ENCODE results near the gene CIAO2B. TPM values are rescaled to one million over a fixed set of nuclear protein-coding genes. Genes with fewer than 3 reads are reported as not detected.

The CIAO2B gene
- 100 to 1,000 TPM in 1 of 2 donors, 10 to 100 TPM in 1; 75.3 to 118 TPM for total RNA-seq

DNA sequence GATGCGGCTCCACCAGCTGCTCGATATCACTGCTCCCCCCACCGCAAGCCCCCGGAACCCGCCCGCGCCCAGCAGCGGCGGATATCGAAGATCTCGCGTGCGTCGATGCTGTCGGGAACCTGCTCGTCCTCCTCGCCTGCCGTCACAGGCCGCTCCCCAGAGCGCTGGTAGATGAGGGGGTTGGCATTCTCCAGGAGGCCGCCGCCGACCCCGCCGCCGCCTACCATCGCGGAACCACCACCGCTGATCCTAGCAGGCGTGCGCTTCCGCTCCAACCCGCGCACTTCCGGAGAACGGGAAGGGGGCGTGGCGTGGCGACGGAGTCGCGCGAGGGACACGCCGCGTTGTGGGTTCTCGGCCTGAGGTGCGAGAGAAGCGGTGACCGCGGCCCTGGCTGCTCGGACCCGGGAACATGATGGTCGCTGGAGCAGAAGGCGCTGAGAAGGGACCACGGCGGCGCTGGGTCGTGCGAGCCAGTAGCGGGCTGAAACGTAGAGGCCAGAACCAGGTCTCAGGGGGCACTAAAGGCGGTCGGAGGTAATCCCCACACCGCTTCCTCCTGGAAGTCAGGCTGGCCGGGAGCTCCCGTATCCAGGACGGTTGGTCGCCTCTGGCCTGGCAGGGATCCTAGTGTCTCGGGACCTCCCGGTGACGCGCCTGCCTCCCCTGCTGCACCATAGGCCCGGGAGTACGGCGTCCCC, at the start of gene CIAO2B:
Gene CIAO2B, minus strand, starts transcription at position 265 of the 701 bp plus-strand sequence. Its CDS starts 38 bp downstream, at position 227.
- peaks cover 0 to 50% of the 10 kb centered on the region in 2 donors for H3K4me1 ChIP-seq
- H3K4me3 ChIP-seq, result peak within 1 kb of the TSS; percentile 89 to 94
- H3K27me3 ChIP-seq, result no peaks in the 10 kb centered on the region
- H3K9me3 ChIP-seq, result no peaks in the 10 kb centered on the region
- peaks cover 11% of the 10 kb centered on the region for H3K36me3 ChIP-seq
- TF ChIP-seq, protein P1, sequence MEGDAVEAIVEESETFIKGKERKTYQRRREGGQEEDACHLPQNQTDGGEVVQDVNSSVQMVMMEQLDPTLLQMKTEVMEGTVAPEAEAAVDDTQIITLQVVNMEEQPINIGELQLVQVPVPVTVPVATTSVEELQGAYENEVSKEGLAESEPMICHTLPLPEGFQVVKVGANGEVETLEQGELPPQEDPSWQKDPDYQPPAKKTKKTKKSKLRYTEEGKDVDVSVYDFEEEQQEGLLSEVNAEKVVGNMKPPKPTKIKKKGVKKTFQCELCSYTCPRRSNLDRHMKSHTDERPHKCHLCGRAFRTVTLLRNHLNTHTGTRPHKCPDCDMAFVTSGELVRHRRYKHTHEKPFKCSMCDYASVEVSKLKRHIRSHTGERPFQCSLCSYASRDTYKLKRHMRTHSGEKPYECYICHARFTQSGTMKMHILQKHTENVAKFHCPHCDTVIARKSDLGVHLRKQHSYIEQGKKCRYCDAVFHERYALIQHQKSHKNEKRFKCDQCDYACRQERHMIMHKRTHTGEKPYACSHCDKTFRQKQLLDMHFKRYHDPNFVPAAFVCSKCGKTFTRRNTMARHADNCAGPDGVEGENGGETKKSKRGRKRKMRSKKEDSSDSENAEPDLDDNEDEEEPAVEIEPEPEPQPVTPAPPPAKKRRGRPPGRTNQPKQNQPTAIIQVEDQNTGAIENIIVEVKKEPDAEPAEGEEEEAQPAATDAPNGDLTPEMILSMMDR (IDR thresholded peaks at IDR 0.05), result no peak
- peak; percentile 92 for DNase-seq (ENCODE audit: low spot score)
- peak within 1 kb of the TSS; percentile 92 to 97 for H3K27ac ChIP-seq

DNA sequence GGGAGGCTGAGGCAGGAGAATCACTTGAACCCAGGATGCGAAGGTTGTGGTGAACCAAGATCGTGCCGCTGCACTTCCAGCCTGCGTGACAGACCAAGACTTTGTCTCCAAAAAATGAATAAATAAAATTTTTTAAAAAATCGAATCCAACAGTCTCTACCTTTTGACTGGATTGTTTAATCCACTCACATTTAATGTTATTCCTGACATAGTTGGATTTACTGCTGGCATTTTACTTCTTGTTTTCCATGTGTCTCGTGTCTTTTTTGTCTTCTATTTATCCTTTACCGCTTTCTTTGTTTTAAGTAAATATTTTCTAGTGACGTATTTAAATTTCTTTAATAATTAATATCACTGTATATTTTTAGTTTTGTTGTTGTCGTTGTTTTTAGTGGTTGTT, 48.8 kb upstream of the CIAO2B start:
- TF ChIP-seq, protein P1 (IDR thresholded peaks at IDR 0.05), result no peak
- Histone ChIP-seq H3K4me1 (no peaks in the 10 kb centered on the region), H3K27ac (no peak overlapping the region), H3K9me3 (no peaks in the 10 kb centered on the region), H3K36me3 (no peaks in the 10 kb centered on the region), H3K4me3 (no peak overlapping the region), H3K27me3 (no peaks in the 10 kb centered on the region)
- no peak for DNase-seq (ENCODE audit: low spot score)

DNA sequence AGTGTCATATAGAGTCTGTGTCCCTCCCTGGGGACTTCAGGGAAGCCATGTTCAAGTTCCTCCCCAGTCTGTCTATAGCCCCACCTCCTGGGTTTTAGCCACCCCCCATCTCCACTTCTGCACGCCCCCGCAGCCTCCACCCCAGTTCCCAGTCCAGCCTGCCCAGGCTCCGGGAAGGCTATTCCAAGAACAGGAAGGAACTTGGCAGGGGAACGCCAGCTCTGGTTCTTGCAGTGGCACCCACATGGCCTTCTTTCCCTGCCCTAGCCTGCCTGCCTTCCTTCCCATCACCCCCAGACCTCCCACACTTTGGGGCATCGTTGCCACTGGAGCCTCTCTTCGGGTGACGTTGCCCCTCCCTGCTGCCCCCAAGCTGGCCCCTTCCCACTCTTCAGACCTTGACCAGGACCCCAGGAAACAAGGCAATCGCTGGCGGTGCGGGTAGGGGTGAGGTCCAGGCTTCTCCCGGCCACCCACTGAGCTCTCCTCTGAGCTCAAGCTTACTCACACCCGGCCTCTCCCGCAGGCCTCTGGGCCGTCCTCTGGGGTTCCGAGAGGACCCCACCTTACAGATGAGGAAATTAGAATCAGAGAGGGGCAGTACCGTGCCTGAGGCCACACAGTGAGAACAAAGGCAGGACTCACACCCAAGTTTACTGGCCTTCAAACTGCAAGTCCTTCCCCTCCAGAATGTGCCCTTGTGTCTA, 45.0 kb upstream of the CIAO2B start:
- H3K27ac ChIP-seq, result no peak overlapping the region

DNA sequence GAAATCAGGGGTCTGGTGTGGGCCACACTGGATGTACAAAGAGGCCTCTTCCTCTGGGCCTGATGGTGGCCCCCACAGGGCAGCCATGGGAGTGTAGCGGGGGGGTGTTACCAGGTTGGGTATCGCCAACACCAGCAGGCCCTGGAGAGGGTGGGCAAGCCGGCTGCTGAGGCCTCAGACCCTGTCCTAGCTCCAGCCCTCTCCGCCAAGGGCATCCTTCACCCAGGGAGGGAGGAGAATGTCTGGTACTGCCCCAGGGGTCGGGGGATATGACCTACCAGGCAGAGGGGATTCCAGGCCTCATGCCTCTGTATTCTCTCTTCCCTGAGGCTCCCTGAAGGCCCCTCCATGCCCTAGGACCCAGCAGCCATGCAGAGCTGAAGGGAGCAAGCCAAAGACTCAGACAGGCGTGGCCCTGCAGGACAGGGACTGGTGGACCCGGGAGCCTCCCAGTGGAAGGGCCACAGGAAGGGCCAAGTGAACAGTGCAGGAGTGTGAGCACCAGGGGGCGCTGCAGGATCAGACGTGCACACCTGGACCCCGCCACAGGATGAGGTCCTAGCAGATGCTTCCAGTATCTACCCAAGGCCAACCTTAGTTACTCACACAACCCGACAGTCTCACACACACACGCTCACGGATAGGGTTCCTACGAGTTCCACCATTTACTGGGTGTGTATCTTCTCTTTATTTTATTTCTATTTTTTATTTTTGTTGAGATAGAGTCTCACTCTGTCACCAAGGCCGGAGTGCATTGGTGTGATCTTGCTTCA, 43.3 kb upstream of the CIAO2B start:
- TF ChIP-seq, protein P1 (IDR thresholded peaks at IDR 0.05), result peak; percentile 87 to 97
- Histone ChIP-seq H3K27me3 (no peaks in the 10 kb centered on the region), H3K4me1 (no peaks in the 10 kb centered on the region), H3K36me3 (no peaks in the 10 kb centered on the region), H3K27ac (no peak overlapping the region), H3K4me3 (no peak overlapping the region), H3K9me3 (no peaks in the 10 kb centered on the region)
- peak; percentile 93 for DNase-seq (ENCODE audit: low spot score)

More for the DNA sequence above, 45.0 kb upstream of the CIAO2B start:
- Histone ChIP-seq H3K27me3 (no peaks in the 10 kb centered on the region), H3K9me3 (no peaks in the 10 kb centered on the region), H3K4me1 (no peaks in the 10 kb centered on the region), H3K4me3 (no peak overlapping the region), H3K36me3 (no peaks in the 10 kb centered on the region)
- DNase-seq (ENCODE audit: low spot score), result peak; percentile 64
- TF ChIP-seq, protein P1 (IDR thresholded peaks at IDR 0.05), result no peak

DNA sequence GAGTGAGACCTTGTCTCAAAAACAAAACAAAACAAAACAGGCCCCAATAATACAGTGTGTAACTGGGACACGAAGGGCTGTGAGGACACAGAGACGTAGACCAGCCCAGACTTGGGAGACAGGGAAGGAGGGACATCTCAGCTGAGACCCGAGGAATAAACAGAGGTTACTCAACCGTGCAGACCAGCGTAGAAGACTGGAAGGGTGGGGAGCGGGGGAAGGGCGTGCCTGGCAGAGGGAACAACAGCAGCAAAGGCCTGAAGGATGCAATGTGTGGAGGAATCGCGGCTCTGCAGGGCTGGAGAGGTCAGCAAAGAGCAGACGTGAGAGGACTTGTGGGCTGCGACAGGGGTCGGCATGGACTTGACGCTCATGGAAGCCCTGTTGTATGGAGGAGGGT, 42.5 kb upstream of the CIAO2B start:
- H3K27me3 ChIP-seq, result no peaks in the 10 kb centered on the region
- no peak overlapping the region for H3K4me3 ChIP-seq
- no peaks in the 10 kb centered on the region for H3K4me1 ChIP-seq
- H3K36me3 ChIP-seq, result no peaks in the 10 kb centered on the region
- DNase-seq (ENCODE audit: low spot score), result no peak
- no peaks in the 10 kb centered on the region for H3K9me3 ChIP-seq
- H3K27ac ChIP-seq, result no peak overlapping the region
- TF ChIP-seq, protein P1 (IDR thresholded peaks at IDR 0.05), result no peak
